K562 (cell line): ENCODE data around the gene EIF5. TPM values are rescaled to one million over a fixed set of nuclear protein-coding genes. Genes with fewer than 3 reads are reported as not detected.
A peak's percentile ranks its signal among the peaks of the same experiment; 100 is the strongest.

ENCODE experiments used
- ATAC-seq: fragments of 200-7000 bp; cut with Tn5 transposase; 3 replicates; pipeline ENCODE4 v1.9.1; 2020; ENCODE audit warnings: moderate library complexity
- BruUV-seq: library from RNA; stranded (reverse); fragments of 400-500 nt; replicated peaks from 2 replicates; lab custom pipeline; 2021; lab: Mats Ljungman, UMichigan
- CTCF ChIA-PET: fragments of 300-600 bp; formaldehyde crosslinking; extraction: SDS; loops from one replicate; lab custom pipeline; 2021; ENCODE audit warnings: low intra/inter-chr PET ratio; lab: Yijun Ruan, JAX
- POLR2A ChIA-PET: fragments of 300-600, 350-650 bp; sonication (Branson Sonifier 250); formaldehyde crosslinking; extraction: SDS; loops from one replicate; lab custom pipeline; 2021; ENCODE audit warnings: antibody characterized with exemption, inconsistent platforms; lab: Yijun Ruan, JAX
- DNase-seq, 4 experiments: peaks; one replicate each; pipeline versions ENCODE4 v3.0.0 to v3.0.0-alpha.2; 2011 to 2018; ENCODE audit warnings: low spot score in 3 of 4, mixed read lengths in 3 of 4; ENCODE audit errors: extremely low read depth in 1 of 4
- FAIRE-seq: peaks from 2 replicates; lab custom pipeline; 2011; peaks lifted over from hg19 to GRCh38; lab: Jason Lieb, UNC
- H2AFZ ChIP-seq: 2 replicates; pipeline ENCODE4 v1.6.0; 2011; ENCODE audit warnings: low read depth, low read length, control low read depth, inconsistent platforms
- H3K27ac ChIP-seq: fragments of 200-600 bp; 3 replicates; pipeline ENCODE4 v1.8.0; 2011; ENCODE audit warnings: low read depth, mild to moderate bottlenecking, control low read depth, inconsistent platforms, low read length, moderate library complexity, mixed read lengths; ENCODE audit errors: extremely low read depth
- H3K27me3 ChIP-seq, 2 experiments: fragments of 300-600 bp in 1 of 2; 2 replicates in 1 of 2; 3 replicates in 1 of 2; pipeline versions ENCODE4 v1.6.0 to v1.8.0; 2011; ENCODE audit warnings: inconsistent platforms in 2 of 2, low read length in 2 of 2, mild to moderate bottlenecking in 1 of 2, mixed read lengths in 1 of 2, moderate library complexity in 1 of 2; ENCODE audit not compliant: control insufficient read depth in 2 of 2, insufficient read depth in 2 of 2
- H3K36me3 ChIP-seq: fragments of 300-600 bp; 3 replicates; pipeline ENCODE4 v1.8.0; 2011; ENCODE audit warnings: mild to moderate bottlenecking, low read length, inconsistent platforms; ENCODE audit not compliant: control insufficient read depth, insufficient read depth
- H3K4me1 ChIP-seq, 2 experiments: fragments of 200-600 bp in 1 of 2; replicated peaks in 1 of 2; 2 replicates in 1 of 2; 3 replicates in 1 of 2; pipeline versions ENCODE4 v1.5.1 to v1.8.0; 2011; ENCODE audit warnings: inconsistent platforms in 2 of 2, low read length in 2 of 2, mild to moderate bottlenecking in 1 of 2, mixed read lengths in 1 of 2, moderate library complexity in 1 of 2; ENCODE audit not compliant: control insufficient read depth in 2 of 2, insufficient read depth in 2 of 2
- H3K4me2 ChIP-seq: 2 replicates; pipeline ENCODE4 v1.6.1; 2011; ENCODE audit warnings: low read length, control low read depth, inconsistent platforms, mixed read lengths; ENCODE audit not compliant: insufficient read depth
- H3K4me3 ChIP-seq: fragments of 200-600 bp; sonication (generic), shearing (Covaris generic); 2 replicates; pipeline ENCODE4 v1.5.1; 2016; ENCODE audit warnings: control low read depth, inconsistent platforms
- H3K79me2 ChIP-seq: fragments of 200-600 bp; 3 replicates; pipeline ENCODE4 v1.8.0; 2011; ENCODE audit warnings: low read length, inconsistent platforms; ENCODE audit not compliant: control insufficient read depth, insufficient read depth
- H3K9ac ChIP-seq, 2 experiments: 2 replicates each; pipeline versions ENCODE4 v1.6.0 to v1.6.1; 2011; ENCODE audit warnings: low read depth in 2 of 2, low read length in 2 of 2, control low read depth in 1 of 2, inconsistent platforms in 1 of 2, mild to moderate bottlenecking in 1 of 2, mixed read lengths in 1 of 2; ENCODE audit not compliant: insufficient read depth in 1 of 2
- H3K9me1 ChIP-seq: one replicate; pipeline ENCODE4 v1.6.0; 2011; ENCODE audit warnings: inconsistent platforms, mild to moderate bottlenecking, low read length, moderate library complexity; ENCODE audit not compliant: control insufficient read depth, insufficient read depth
- H3K9me3 ChIP-seq: replicated peaks from 2 replicates; pipeline ENCODE4 v1.5.1; 2011; ENCODE audit warnings: low read depth, low read length, inconsistent platforms; ENCODE audit not compliant: control insufficient read depth, insufficient read depth
- H4K20me1 ChIP-seq: replicated peaks from 2 replicates; pipeline ENCODE4 v1.6.1; 2011; ENCODE audit warnings: low read length, inconsistent platforms, mixed read lengths; ENCODE audit not compliant: control insufficient read depth, insufficient read depth
- BRD4 ChIP-seq: fragments of 200-600 bp; sonication (generic); IDR thresholded peaks from 2 replicates; pipeline ENCODE4 v1.6.1; 2017; ENCODE audit warnings: inconsistent platforms
- FOXK2 ChIP-seq, 2 experiments: fragments of 450-650 bp; IDR thresholded peaks in 1 of 2; conservative IDR thresholded peaks in 1 of 2; 2 replicates each; pipeline ENCODE4 v1.6.1; 2016; ENCODE audit warnings: low read depth in 2 of 2, mild to moderate bottlenecking in 1 of 2
- PML ChIP-seq: IDR thresholded peaks from 2 replicates; pipeline ENCODE4 v1.6.1; 2012; ENCODE audit warnings: low read length, inconsistent platforms
- TEAD4 ChIP-seq, 2 experiments: sonication (generic) in 1 of 2; formaldehyde crosslinking in 1 of 2; IDR thresholded peaks; 2 replicates each; pipeline versions ENCODE4 v1.6.1 to v1.8.0; 2012 to 2022; ENCODE audit warnings: borderline replicate concordance in 1 of 2, inconsistent platforms in 1 of 2, low read length in 1 of 2, mild to moderate bottlenecking in 1 of 2, missing genetic modification reagents in 1 of 2
- UBTF ChIP-seq, 2 experiments: IDR thresholded peaks; 2 replicates each; pipeline ENCODE4 v1.6.1; 2012; ENCODE audit warnings: improper control_type of control experiment in 2 of 2, low read depth in 2 of 2, low read length in 2 of 2, borderline replicate concordance in 1 of 2
- ZNF197 ChIP-seq: fragments of 200-800 bp; sonication (Bioruptor generic); IDR thresholded peaks from 2 replicates; pipeline ENCODE4 v1.6.1; 2016; ENCODE audit warnings: low read depth, missing genetic modification characterization, missing compliant biosample characterization
- ZNF224 ChIP-seq: sonication (generic); formaldehyde crosslinking; IDR thresholded peaks from 2 replicates; pipeline ENCODE4 v1.8.0; 2022; ENCODE audit warnings: mild to moderate bottlenecking, missing genetic modification reagents
- ZNF507 ChIP-seq: conservative IDR thresholded peaks from 2 replicates; pipeline ENCODE4 v1.6.1; 2017; ENCODE audit warnings: missing genetic modification characterization, missing compliant biosample characterization
- ZSCAN32 ChIP-seq: fragments of 450-650 bp; formaldehyde crosslinking; IDR thresholded peaks from 2 replicates; pipeline ENCODE4 v1.4.0; 2020; ENCODE audit warnings: mild to moderate bottlenecking, moderate library complexity
- WGBS: fragments of 100-300 bp; shearing (Covaris generic); methylation state at CpG from one replicate; pipeline ENCODE4 v1.1.6; 2016; ENCODE audit warnings: low coverage, mixed read lengths; ENCODE audit not compliant: insufficient coverage; ENCODE audit errors: missing lambda C conversion rate; 5-methylcytosine and 5-hydroxymethylcytosine counted together
- in situ Hi-C: fragments of 300-500 bp; cut with MboI; formaldehyde crosslinking; loops from 4 replicates; pipeline ENCODE4 v1.15.0; 2018; ENCODE audit warnings: inconsistent platforms, mixed read lengths
- intact Hi-C: fragments of 100-400 bp; cut with micrococcal nuclease; formaldehyde crosslinking; loops from 2 replicates; pipeline ENCODE4 v1.14.2; 2022
- polyA plus RNA-seq, 8 experiments: library from polyadenylated mRNA; depleted of rRNA in 4 of 8; stranded (reverse) in 5 of 8; unstranded in 3 of 8; fragments of >200 nt; fragmentation: Nextera tagmentation in 2 of 8; fragmentation: Illumina TruSeq in 1 of 8; extraction: Ambion mirVana in 2 of 8; extraction: Trizol in 1 of 8; gene quantifications; 2 replicates each; pipeline versions ENCODE4 v1.2.1 to v1.2.3, GENCODE V29; 2011 to 2014; ENCODE audit warnings: inconsistent platforms in 1 of 8, missing spikeins in 1 of 8
- total RNA-seq, 7 experiments: library from RNA; depleted of rRNA in 6 of 7; stranded (reverse); fragments of >200 nt in 6 of 7; fragmentation: Illumina TruSeq in 2 of 7; extraction: Trizol in 2 of 7; gene quantifications; 2 replicates each; pipeline versions ENCODE4 v1.2.1 to v1.2.3, GENCODE V29; 2011 to 2021; ENCODE audit warnings: low replicate concordance in 1 of 7

EIF5 gene
- total and polyA plus RNA-seq, 9 of the 15 experiments (the other 6 are each of a cell fraction or from before 2014, with no cell fraction given), result 92.7 to 442 (median 190) TPM

GRCh38 chr14:103354141-103354540 lies 20.1 kb downstream of the EIF5 start (continued):
- TF ChIP-seq UBTF (IDR thresholded peaks at IDR 0.05; ENCODE audit: borderline replicate concordance in 1 of 2, low read depth in 2 of 2, low read length in 2 of 2) (no peak), ZNF197 (no peak), ZNF507 (no peak)

- ChIA-PET CTCF (interaction anchor here (0.5 kb wide), 1 partner anchor 59 kb away, joined by 3 read pairs; no protein-coding TSS in a partner anchor), POLR2A (interaction anchor here (0.7 to 8.2 kb wide), 2 partner anchors 12 to 19 kb away, joined by 3 to 98 read pairs; no protein-coding TSS in a partner anchor)
- WGBS, result 25% methylated on average over 8 of the region's 9 CpGs
- Histone ChIP-seq H3K4me3 (no peak overlapping the region), H3K79me2 (no peaks in the 10 kb centered on the region), H3K27ac (peak overlapping the region; percentile 61), H3K4me1 (peaks cover 0 to 28% of the 10 kb centered on the region in 2 experiments; a peak in 3 of 5 replicates), H3K27me3 (no peaks in the 10 kb centered on the region), H3K36me3 (no peaks in the 10 kb centered on the region), H3K9me1 (no peaks in the 10 kb centered on the region), H3K9me3 (no peaks in the 10 kb centered on the region; the same call in 1 of the 2 replicates), H2AFZ (peak overlapping the region; percentile 86), H3K4me2 (peak overlapping the region; percentile 59), H3K9ac (peak overlapping the region; percentile 61 to 81; a peak in 3 of 4 replicates), H4K20me1 (no peaks in the 10 kb centered on the region)
- DNase-seq (peak in 2 of 4 experiments; percentile 17 to 47), FAIRE-seq (peak; percentile 42), ATAC-seq (peak; percentile 67)
- in situ Hi-C loops, result no loop called here
- BruUV-seq, result no TSS peak
- intact Hi-C loops, result no loop called here
- TF ChIP-seq FOXK2 (conservative IDR thresholded peaks at IDR 0.05 in 1 of 2, IDR thresholded peaks at IDR 0.05 in 1 of 2; ENCODE audit: low read depth in 2 of 2) (peak in 1 of 2 experiments; percentile 89; a peak in 3 of 4 replicates), PML (0 out of 2 replicates have a peak, but pooled peaks have one; percentile 55), ZSCAN32 (CRISPR knock-in tag) (no peak), ZNF224 (no peak), TEAD4 (IDR thresholded peaks at IDR 0.05; ENCODE audit: low read length) (peak; percentile 32; the same call in 1 of the 2 replicates), TEAD4 (CRISPR knock-in tag; IDR thresholded peaks at IDR 0.05; ENCODE audit: borderline replicate concordance) (no peak), BRD4 (no peak)
Observed at GRCh38 chr14:103356024-103356682, 22.1 kb downstream of the EIF5 start.
